Suppressor macrophage (primary cell): ENCODE measurements around the gene STPG3.

Experiments
- DNase-seq, 4 experiments: peaks; one replicate each; pipeline ENCODE4 v3.0.0-alpha.2; 2020 to 2022

Gene STPG3

GRCh38 chr9:137266585-137267453 lies 15.7 kb downstream of the STPG3 start:
- DNase-seq: peak in 1 of 4 experiments; percentile 1

DNA sequence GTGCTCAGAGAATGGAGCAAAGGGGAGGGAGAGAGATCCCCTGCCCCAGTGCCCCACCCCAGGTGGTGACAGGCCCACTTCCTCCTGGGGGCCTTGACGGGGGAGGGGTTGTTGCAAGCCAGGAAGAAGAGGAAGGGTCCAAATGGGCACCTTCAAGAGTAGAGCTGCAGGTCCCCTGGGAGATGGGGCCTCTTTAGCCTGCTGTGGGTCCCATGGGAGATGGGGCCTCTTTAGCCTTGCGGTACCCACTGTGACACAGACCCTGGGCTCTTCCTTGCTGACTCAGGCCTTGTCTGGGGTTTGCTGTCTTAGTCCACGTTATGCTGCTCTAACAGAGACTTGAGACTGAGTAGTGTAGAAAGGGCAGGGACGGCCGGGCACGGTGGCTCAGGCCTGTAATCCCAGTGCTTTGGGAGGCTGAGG lies 16.9 kb downstream of the STPG3 start:
- peak in 1 of 4 experiments; percentile 2 for DNase-seq

- DNase-seq: peak in 3 of 4 experiments; percentile 18 to 37 (median 26)
These were observed 17.6 kb downstream of the STPG3 start for GRCh38 chr9:137268538-137269201.

DNA sequence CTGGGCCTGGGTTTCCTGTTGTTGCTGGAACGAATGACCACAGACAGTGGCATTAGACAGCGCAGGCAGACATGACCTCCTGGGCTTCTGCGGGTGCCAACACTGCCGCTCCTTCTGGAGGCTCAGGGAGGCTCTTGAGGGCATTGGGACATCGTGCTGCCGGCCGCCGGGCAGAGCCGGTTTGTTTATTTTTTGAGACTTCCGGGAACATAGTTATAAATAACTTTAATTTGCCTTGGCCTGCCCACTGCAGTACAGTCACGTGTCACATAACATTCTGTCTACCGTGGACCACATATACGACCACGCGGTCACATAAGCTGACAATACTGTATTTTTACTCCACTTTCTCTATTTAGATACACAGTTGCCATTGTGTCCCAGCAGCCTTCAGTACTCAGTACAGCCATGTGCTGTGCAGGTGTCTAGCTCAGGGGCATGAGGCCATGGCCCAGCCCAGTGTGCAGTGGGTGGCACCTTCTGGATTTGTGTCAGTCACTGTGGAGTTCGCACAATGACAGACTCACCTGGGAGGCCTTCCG lies 18.2 kb downstream of the STPG3 start:
- peak in 2 of 4 experiments; percentile 18 to 37 for DNase-seq

DNA sequence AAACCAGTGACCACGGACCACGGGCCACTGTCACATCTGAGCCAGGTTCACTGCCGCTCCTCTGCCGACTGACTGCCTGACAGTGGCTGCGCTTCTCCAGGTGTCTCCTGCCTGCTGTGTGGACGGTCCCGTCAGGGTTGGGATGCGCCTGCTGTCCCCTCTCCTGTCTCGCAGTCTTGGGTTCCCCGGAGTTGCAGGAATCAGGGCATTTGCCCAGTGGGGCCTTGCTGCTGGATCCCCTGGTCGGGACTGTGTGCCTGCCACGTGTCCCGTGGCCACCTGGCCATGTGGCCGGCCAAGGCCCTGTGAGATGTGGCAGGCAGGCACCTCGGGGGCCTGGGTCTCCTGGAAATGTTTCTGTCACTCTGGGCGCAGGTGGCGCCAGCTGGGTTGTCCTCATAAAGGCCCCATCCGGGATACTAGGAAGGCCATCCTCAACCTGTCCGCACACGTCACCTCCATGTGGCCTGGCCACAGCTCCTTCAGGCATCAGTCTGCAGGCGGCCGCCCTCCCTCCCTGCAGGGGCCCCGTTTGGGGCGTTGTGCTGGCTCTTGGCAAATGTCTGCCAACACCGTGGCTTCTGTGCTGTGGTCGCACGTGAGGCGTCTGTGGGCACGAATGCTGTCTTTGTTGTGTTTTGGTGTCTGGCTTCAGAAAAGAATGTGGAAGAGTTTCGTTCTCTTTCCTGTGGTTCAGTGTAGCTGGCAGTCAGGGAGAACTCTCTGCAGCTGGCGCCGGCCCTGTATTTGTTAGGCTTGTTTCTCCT lies 20.0 kb downstream of the STPG3 start:
- DNase-seq: no peak

GRCh38 chr9:137271696-137272076 lies 20.6 kb downstream of the STPG3 start:
- no peak for DNase-seq

DNA sequence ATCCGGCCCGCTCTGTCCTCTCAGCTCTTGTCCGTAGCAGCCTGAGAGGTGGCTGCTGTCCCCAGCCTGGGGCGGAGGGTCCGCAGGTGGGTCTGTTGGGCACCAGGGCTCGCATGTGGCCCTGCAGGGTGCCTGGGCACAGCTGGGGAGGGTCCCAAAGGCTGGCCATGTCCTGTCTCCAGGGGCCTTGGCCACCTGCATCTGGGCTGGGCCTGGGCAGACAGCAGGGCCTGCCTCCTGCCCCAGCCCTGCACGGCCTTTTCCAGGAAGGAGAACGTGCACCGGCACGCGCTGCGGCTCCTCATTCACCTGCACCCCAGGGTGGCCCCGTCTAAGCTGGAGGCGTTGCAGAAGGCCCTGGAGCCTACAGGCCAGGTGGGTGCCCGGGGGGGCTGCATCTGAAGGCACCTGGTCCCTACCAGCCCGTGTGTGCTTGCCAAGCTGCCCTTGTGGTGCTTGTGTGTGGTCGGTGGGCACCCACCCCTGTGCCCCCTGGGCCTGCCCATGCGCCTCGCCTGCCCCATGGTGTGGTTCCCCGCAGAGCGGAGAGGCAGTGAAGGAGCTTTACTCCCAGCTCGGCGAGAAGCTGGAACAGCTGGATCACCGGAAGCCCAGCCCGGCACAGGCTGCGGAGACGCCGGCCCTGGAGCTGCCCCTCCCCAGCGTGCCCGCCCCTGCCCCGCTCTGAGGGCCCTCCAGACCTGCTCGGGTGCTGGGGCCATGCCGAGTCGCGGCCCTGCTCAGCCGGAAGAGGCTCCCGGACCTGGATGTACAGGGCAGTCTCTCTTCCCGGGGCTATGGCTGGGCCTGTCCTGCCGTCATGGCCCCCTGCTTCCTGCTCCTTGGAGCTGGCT lies 21.4 kb downstream of the STPG3 start:
- no peak for DNase-seq

GRCh38 chr9:137273095-137273490 lies 22.0 kb downstream of the STPG3 start:
- DNase-seq: no peak

DNA sequence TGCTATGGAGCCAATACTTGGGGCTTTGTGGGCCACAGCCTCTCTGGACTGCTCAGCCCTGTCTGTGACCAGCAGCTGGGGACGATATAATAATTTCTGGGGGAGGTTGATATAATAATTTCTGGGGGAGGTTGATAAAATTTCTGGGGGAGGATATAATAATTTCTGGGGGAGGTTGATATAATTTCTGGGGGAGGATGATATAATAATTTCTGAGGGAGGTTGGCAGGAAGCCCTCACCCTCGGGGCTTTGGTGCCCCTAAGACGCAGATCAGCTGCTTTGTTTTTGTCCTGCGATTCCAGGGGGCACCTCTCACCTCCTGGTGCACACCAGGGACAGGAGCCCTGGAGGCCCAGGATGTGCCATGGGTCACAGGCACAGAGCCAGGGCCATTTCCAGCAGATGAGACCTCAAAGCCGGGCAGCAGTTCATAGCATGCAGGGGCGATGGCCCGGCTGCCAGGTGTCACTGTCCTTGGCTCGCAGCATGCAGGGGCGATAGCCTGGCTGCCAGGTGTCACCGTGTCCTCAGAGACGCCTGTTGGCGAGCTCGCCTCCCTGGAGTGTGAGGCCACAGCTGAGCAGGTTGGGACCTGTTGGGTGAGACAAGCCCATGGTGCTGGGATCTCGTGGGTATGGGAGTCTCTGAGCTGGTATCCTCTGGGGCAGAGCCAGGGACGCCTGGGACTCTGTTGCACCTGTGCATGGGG lies 22.7 kb downstream of the STPG3 start:
- DNase-seq: peak in 1 of 4 experiments; percentile 0

DNA sequence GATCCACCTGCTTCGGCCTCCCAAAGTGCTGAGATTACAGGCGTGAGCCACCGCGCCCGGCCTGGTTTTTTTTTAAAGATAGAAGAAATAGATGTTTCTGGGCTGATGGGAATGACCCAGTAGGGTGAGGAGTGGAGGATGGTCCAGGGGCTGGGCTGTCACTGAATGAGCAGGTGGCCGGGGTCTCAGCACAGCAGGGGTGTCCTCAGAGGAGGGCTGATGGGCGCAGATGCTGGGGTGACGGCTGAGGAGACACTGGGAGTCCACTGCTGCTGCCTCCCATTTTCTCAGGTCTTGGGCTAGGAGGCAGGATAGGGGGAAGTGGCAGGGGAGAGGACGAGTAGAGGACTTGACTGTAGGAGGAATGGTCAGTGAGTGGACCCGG lies 24.1 kb downstream of the STPG3 start:
- DNase-seq: peak in 1 of 4 experiments; percentile 2

DNA sequence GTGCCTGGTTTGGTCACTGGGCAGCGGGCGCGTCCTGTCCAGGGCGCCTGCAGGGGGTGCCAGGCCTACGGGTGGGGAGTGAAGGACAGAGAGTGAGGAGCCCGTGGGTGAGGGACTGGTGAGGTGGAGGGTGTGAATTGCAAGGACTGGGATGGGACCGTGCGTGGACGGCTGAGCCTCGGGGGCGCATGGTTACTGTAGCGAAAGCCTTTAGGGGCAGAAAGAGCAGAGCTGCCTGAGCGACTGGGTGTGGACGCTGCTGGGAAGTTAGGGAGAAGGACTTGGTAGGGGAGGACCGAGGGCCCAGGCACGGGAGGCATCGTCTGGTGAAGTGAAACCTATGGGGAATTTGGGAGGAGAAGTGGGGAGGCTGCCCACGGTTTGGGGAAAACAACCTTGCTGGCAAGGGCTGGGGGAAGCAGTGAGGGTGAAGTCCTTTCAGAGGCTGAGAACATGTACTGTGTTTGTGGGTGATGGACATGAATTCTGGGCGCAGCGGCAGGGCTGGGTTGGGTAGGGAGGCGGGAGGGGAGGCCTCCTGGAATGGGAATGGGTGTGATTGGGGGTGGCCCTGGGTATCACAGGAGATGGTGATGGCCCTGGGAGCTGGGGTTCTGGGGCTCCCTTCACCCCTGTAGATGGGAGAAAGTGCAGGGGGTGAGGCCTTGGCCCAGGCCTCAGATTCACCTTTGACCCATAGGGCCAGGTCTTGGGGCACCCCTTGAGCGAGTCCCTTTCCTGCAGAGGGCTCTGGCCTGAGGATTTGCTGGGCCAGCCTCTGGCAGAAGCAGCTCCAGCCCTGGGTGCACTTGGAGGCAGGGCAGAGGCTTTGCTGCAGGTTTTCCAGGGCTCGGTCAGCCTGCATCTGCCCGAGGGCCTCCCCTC lies 24.7 kb downstream of the STPG3 start:
- DNase-seq: peak in 2 of 4 experiments; percentile 29 to 49

- peak; percentile 66 to 80 (median 75) for DNase-seq
These were observed 25.6 kb downstream of the STPG3 start for GRCh38 chr9:137276473-137277328.

- peak; percentile 84 to 93 (median 92) for DNase-seq
These were observed 26.4 kb downstream of the STPG3 start, which contains the start of gene TOR4A for GRCh38 chr9:137277329-137278041. TSS of gene TOR4A (plus strand) at chr9:137277726. CDS start at chr9:137278690, 964 bp downstream.

- peak; percentile 51 to 76 (median 69) for DNase-seq
These were observed 27.1 kb downstream of the STPG3 start for GRCh38 chr9:137278061-137278701.

DNA sequence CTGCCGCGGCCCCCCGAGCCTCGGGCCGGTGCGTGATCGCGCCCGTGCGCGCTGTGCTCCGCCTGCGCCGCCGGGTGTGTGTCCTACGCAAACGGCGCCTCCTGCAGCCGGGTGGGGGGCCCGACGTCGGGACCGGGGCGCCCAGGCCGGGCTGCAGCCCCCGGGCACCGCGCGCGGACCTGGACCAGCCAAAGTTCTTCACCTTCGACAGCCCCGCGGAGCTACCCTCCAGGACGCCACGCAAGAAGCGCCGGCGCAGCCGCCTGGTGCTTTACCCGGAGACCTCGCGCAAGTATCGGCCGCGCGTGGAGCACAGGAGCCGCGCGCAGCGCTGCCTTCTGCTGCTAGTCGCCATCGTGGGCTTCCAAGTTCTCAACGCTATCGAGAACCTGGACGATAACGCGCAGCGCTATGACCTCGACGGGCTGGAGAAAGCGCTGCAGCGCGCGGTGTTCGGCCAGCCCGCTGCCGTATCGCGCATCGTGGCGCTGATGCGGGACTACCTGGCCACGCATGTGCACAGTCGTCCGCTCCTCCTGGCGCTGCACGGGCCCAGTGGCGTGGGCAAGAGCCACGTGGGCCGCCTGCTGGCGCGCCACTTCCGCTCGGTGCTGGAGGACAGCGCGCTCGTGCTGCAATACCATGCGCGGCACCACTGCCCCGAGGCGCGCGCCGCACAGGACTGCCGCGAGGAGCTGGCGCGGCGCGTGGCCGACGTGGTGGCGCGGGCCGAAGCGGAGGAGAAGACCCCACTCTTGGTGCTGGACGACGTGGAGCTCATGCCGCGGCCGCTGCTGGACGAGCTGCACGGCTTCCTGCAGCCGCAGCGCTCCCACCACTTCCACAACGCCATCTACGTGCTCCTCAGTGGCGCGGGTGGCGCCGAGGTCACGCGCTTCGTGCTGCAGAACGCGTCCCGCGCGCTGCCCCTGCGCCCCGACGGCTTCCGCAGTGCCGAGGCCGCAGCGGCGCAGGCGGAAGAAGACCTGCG lies 27.9 kb downstream of the STPG3 start:
- no peak for DNase-seq

DNA sequence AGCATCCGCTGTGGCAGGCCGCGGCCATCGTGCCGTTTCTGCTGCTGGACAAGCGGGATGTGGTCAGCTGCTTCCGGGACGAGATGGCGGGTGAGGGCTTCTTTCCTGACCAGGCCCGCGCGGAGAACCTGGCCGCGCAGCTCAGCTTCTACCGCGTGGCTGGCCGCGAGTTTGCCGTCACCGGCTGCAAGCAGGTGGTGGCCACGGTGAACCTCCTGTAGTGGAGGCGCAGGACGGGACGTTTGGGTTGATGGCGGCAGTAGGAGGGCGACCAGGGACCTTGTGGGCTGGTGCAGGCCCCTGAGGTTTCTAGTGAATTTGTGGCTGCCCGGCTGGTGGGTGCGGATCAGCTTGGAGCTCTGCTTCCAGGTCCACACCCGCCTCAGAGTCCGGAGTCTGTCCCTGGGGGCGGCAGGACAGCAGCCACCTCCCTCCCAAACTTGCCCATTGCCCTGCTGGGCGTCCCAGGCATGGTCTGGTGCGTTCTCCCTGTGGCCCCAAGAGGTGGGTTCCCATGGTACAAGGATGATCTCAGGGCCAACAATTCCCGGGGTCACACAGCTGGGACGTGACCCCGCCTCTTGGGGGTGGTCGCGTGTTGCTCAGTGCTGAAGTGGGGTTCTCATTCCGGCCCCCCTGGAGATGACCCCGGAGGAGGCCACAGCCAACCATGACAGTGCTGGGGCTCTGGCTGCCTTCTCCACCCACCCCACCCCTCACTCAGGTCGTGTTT lies 28.8 kb downstream of the STPG3 start:
- DNase-seq: no peak
